GM12878 (cell line): ENCODE results near the gene ZSCAN9.

Source experiments
- CTCF ChIP-seq, 3 experiments: IDR thresholded peaks in 2 of 3; conservative IDR thresholded peaks in 1 of 3; 2 replicates each; pipeline ENCODE4 v1.5.1; 2011; ENCODE audit warnings: low read depth in 3 of 3, low read length in 3 of 3, mild to moderate bottlenecking in 3 of 3, control low read depth in 2 of 3, moderate library complexity in 2 of 3, inconsistent platforms in 1 of 3, mixed read lengths in 1 of 3; ENCODE audit not compliant: control insufficient read depth in 2 of 3, insufficient read depth in 1 of 3; ENCODE audit errors: extremely low read depth in 1 of 3
- EZH2 ChIP-seq: IDR thresholded peaks from 2 replicates; pipeline ENCODE4 v1.6.1; 2012; ENCODE audit warnings: low read depth, mild to moderate bottlenecking, control low read depth, inconsistent platforms, low read length, borderline replicate concordance; ENCODE audit not compliant: control insufficient read depth
- HDGF ChIP-seq: fragments of 450-650 bp; IDR thresholded peaks from 2 replicates; pipeline ENCODE4 v1.6.1; 2016; ENCODE audit warnings: antibody characterized with exemption
- MTA2 ChIP-seq: fragments of 450-650 bp; IDR thresholded peaks from 2 replicates; pipeline ENCODE4 v1.6.1; 2016; ENCODE audit warnings: low read depth, mild to moderate bottlenecking, moderate library complexity

- TF ChIP-seq MTA2 (no peak), CTCF (IDR thresholded peaks at IDR 0.05 in 2 of 3, conservative IDR thresholded peaks at IDR 0.05 in 1 of 3; ENCODE audit: control insufficient read depth in 2 of 3, extremely low read depth in 1 of 3, insufficient read depth in 1 of 3, low read depth in 3 of 3, low read length in 3 of 3) (no peak), HDGF (no peak), EZH2 (no peak)
Observed at GRCh38 chr6:28205879-28206278, 19.2 kb upstream of the ZSCAN9 start.
